ENCODE results near the gene SIAH1. TPM values are rescaled to one million over a fixed set of nuclear protein-coding genes. Genes with fewer than 3 reads are reported as not detected.

The SIAH1 gene
- total RNA-seq, 4 donors from 2014 or later, result 13.1 to 24.4 (median 16.5) TPM

DNA sequence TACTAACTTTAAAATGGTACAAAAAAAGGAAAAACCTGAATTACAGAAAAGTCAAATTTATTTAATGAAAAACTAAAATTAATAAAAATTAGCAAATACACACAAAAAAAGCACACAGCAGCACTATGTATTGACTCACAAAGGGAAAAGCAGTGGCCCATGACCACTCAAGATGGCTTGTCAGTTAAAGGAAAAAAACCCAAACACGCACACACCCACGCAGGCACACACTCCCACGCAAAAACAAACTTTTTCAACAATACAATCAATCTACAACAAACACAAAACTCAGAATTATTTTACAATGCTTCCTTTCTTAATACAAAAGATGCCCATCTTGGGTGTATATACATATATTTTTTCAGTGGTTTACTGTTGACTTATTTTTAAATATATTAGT is 24.2 kb downstream of the SIAH1 start:
- Histone ChIP-seq H3K4me3 (no peak overlapping the region), H3K9me3 (no peaks in the 10 kb centered on the region), H3K27me3 (no peaks in the 10 kb centered on the region), H3K27ac (no peak overlapping the region), H3K4me1 (peaks cover 6 to 36% (median 14%) of the 10 kb centered on the region in 3 donors), H3K36me3 (peaks cover 0 to 39% (median 0%) of the 10 kb centered on the region in 3 donors)
- WGBS, 2 donors, result 79 to 84% methylated on average over 3 of the region's 3 CpGs
- TF ChIP-seq POLR2A (IDR thresholded peaks at IDR 0.05), result no peak
- TF ChIP-seq, protein P1, sequence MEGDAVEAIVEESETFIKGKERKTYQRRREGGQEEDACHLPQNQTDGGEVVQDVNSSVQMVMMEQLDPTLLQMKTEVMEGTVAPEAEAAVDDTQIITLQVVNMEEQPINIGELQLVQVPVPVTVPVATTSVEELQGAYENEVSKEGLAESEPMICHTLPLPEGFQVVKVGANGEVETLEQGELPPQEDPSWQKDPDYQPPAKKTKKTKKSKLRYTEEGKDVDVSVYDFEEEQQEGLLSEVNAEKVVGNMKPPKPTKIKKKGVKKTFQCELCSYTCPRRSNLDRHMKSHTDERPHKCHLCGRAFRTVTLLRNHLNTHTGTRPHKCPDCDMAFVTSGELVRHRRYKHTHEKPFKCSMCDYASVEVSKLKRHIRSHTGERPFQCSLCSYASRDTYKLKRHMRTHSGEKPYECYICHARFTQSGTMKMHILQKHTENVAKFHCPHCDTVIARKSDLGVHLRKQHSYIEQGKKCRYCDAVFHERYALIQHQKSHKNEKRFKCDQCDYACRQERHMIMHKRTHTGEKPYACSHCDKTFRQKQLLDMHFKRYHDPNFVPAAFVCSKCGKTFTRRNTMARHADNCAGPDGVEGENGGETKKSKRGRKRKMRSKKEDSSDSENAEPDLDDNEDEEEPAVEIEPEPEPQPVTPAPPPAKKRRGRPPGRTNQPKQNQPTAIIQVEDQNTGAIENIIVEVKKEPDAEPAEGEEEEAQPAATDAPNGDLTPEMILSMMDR (IDR thresholded peaks at IDR 0.05), result no peak
- no peak for DNase-seq
- intact Hi-C loops (cut with DNase I), result no loop called here

DNA sequence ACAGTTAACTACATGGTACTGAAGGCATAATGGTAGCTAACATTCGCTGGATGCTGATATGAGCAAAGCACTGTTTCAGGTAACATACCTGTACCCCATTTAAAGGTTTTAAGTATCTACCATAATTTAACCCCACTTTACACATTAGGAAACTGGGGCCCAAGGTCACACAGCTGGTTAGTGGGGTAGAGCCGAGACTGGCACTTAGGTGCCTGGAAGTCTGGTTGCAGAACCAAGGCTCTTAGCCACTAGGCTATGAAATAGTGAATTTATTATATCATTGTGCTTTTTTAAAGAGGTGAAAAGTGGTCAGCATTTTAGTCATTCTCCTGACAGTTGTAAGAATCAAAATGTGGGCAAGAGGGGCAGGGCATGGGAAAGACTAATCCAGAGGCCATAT is 25.2 kb downstream of the SIAH1 start:
- DNase-seq, result no peak
- Histone ChIP-seq H3K27ac (no peak overlapping the region), H3K36me3 (peaks cover 0 to 43% (median 0%) of the 10 kb centered on the region in 3 donors), H3K9me3 (no peaks in the 10 kb centered on the region), H3K4me3 (no peak overlapping the region), H3K4me1 (peaks cover 3 to 28% (median 8%) of the 10 kb centered on the region in 3 donors), H3K27me3 (no peaks in the 10 kb centered on the region)
- intact Hi-C loops (cut with DNase I), result loop anchor here (10.0 kb wide), 1 partner anchor 265 kb away; no protein-coding TSS in a partner anchor
- no peak for TF ChIP-seq POLR2A (IDR thresholded peaks at IDR 0.05)
- TF ChIP-seq, protein P1 (IDR thresholded peaks at IDR 0.05), result no peak
- 91 to 97% methylated on average over 2 of the region's 2 CpGs for WGBS, 2 donors

DNA sequence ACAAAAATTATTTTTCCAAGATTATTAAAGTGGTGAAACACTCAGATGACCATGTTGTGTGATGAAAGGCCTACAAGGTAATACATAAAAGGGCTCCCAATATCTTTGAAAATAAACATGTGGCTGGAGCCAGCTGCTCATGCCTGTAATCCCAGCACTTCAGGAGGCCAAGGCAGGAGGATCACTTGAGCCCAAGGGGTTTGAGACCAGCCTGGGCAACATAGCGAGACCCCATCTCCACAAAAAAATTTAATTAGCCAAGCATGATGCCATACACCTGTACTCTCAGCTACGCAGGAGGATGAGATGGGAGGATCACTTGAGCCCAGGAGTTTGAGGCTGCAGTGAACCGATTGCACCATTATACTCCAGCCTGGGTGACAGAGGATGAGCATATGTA is 26.8 kb downstream of the SIAH1 start:
- TF ChIP-seq, protein P1 (IDR thresholded peaks at IDR 0.05), result no peak
- TF ChIP-seq POLR2A (IDR thresholded peaks at IDR 0.05), result no peak
- Histone ChIP-seq H3K27ac (no peak overlapping the region), H3K4me3 (no peak overlapping the region), H3K9me3 (no peaks in the 10 kb centered on the region), H3K36me3 (peaks cover 0 to 51% (median 0%) of the 10 kb centered on the region in 3 donors), H3K27me3 (no peaks in the 10 kb centered on the region), H3K4me1 (peaks cover 0 to 19% (median 0%) of the 10 kb centered on the region in 3 donors)
- no peak for DNase-seq
- intact Hi-C loops (cut with DNase I), result loop anchor here (10.0 kb wide), 1 partner anchor 266 kb away; no protein-coding TSS in a partner anchor
- 94 to 98% methylated on average over 2 to 3 of the region's 3 CpGs for WGBS, 2 donors

DNA sequence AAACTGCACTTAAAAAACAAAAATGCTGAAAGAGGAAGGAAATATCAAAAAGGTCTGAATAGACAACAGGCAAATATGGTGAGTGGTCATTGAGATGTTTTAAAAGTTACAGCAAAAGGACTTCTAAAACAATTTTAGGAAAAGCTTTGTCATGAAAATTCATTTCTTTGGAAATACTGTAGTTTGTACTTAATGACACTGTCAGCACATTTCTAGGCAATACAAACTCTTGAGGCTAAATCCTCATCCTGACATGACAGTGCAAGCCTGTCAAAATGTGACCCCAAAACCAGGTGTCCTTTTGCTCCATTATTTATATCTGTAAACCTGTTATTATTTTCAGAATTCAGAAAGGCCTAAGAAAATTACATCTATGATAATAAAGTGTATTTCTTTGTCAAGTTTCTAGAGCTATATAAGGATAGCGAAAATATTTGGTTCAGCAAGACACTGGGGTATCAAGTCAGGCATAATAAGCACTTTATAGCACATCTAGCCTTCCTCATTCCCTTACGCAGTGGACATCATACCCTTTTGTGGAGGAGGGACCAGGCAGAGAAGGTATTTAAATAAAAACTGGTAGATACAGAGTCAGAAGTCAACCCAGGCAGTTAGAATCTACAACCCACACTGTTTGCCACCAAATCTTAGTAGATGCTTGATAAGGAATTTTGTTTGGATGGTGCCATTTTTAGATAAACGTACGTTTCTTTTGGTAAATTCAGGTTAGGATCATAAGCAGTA is 28.4 kb downstream of the SIAH1 start:
- no peaks in the 10 kb centered on the region for H3K27me3 ChIP-seq
- H3K36me3 ChIP-seq, result peaks cover 0 to 58% (median 0%) of the 10 kb centered on the region in 3 donors
- H3K27ac ChIP-seq, result no peak overlapping the region
- H3K4me1 ChIP-seq, result peaks cover 0 to 18% (median 0%) of the 10 kb centered on the region in 3 donors
- intact Hi-C loops (cut with DNase I), result loop anchor here (10.0 kb wide), 1 partner anchor 268 kb away; no protein-coding TSS in a partner anchor
- H3K4me3 ChIP-seq, result no peak overlapping the region
- 87 to 91% methylated on average over 4 of the region's 4 CpGs for WGBS, 2 donors
- TF ChIP-seq, protein P1 (IDR thresholded peaks at IDR 0.05), result no peak
- TF ChIP-seq POLR2A (IDR thresholded peaks at IDR 0.05), result no peak
- H3K9me3 ChIP-seq, result no peaks in the 10 kb centered on the region
- DNase-seq, result no peak
